ENCODE data around the gene TMEM250. TPM values are rescaled to one million over a fixed set of nuclear protein-coding genes. Genes with fewer than 3 reads are reported as not detected.

Gene TMEM250
- total and polyA plus RNA-seq, 2 of the 4 experiments (the other 2 are of a cell fraction): 14.0 to 17.5 TPM

DNA sequence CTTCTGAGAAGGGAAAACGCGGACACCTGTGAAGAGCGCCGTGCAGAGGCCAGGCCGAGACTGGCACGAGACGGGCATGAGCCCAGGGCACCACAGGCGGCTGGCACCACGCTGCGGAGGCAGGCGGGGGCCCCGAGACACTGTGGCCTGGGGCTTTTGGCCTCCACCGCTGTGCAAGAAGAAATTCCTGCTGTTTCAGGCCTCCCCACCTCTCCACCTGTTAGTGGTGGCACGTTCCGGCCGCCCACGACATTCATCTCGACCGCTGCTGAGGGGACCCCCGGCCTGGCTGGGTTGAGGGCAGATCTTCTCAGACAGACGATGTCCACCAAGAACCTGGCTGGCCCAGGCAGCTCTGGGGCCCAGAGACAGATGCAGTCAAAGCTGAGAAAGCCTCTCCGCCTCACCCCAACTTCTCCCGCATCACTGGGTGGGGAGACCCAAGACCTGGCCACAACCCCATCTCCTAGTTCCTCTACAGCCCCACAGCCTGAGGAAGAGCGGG is 35.1 kb downstream of the TMEM250 start:
- Histone ChIP-seq H3K18ac (ENCODE audit: low read depth, low read length) (no peak overlapping the region), H3K4me3 (ENCODE audit: insufficient read depth, low read depth, low read length) (no peak overlapping the region), H3K79me1 (ENCODE audit: low read depth in 1 of 2, low read length in 2 of 2) (peaks cover 10 to 82% of the 10 kb centered on the region in 2 experiments; a peak in 3 of 4 replicates), H4K8ac (ENCODE audit: low read depth in 2 of 2, low read length in 2 of 2) (no peak overlapping the region), H3K4me2 (ENCODE audit: low read depth, low read length) (no peak overlapping the region), H3K4ac (ENCODE audit: low read depth, low read length) (no peak overlapping the region), H2AK9ac (replicated peaks; ENCODE audit: low read depth, low read length, poor library complexity) (no peak overlapping the region), H4K20me1 (ENCODE audit: insufficient read depth, low read length) (peaks cover 92% of the 10 kb centered on the region), H2AK5ac (ENCODE audit: low read depth, low read length) (no peak overlapping the region), H4K91ac (ENCODE audit: insufficient read depth, low read depth, low read length) (no peak overlapping the region), H3K4me1 (ENCODE audit: control insufficient read depth, insufficient read depth, low read length) (peaks cover 7% of the 10 kb centered on the region; the same call in 1 of the 2 replicates), H2BK15ac (ENCODE audit: low read depth, low read length) (no peak overlapping the region), H3K36me3 (ENCODE audit: control insufficient read depth, insufficient read depth, low read length) (peaks cover 4% of the 10 kb centered on the region; the same call in 1 of the 2 replicates), H2BK5ac (ENCODE audit: low read depth, low read length, poor library complexity, severe bottlenecking) (no peak overlapping the region), H2BK20ac (ENCODE audit: low read depth, low read length) (no peak overlapping the region), H4K5ac (ENCODE audit: low read depth, low read length) (no peak overlapping the region), H3K27ac (ENCODE audit: insufficient read depth, low read length) (no peak overlapping the region), H2BK120ac (ENCODE audit: low read depth, low read length) (no peak overlapping the region), H3K9me1 (ENCODE audit: insufficient read depth, low read length) (no peaks in the 10 kb centered on the region), H3K27me3 (ENCODE audit: control insufficient read depth, insufficient read depth, low read length) (no peaks in the 10 kb centered on the region), H3K23ac (ENCODE audit: low read depth, low read length) (no peak overlapping the region), H3K56ac (ENCODE audit: extremely low read depth, insufficient read depth, low read length) (no peak overlapping the region), H2AFZ (replicated peaks; ENCODE audit: low read length, poor library complexity) (no peak overlapping the region), H3K9ac (ENCODE audit: low read depth, low read length) (no peak overlapping the region), H3K14ac (replicated peaks; ENCODE audit: low read depth, low read length) (no peak overlapping the region), H3K9me3 (ENCODE audit: control insufficient read depth, insufficient read depth, low read length) (no peaks in the 10 kb centered on the region)
- BruUV-seq (replicated peaks): no TSS peak
- intact Hi-C loops (cut with micrococcal nuclease): no loop called here
- WGBS, 2 experiments (ENCODE audit: extremely low coverage in 2 of 2, insufficient read length in 1 of 2): 100% methylated on average over 6 of the region's 24 CpGs; no CpG with 5 or more reads in 1 of the 2 experiments
- POLR2A ChIA-PET (ENCODE audit: unreplicated experiment): no interaction called here
- dilution Hi-C loops (cut with HindIII; ENCODE audit: low sequenced_read_pairs, unreplicated experiment): no loop called here
- DNase-seq (no peak), ATAC-seq (ENCODE audit: low read depth) (no peak)
- in situ Hi-C loops (cut with MboI; ENCODE audit: low sequenced_read_pairs): no loop called here
- CTCF ChIA-PET: interaction anchor here (0.7 kb wide), 1 partner anchor 94 kb away, joined by 3 read pairs; no protein-coding TSS in a partner anchor
- TF ChIP-seq NFE2L2 (IDR thresholded peaks at IDR 0.05; ENCODE audit: low read depth, low read length): no peak
- no peak for TF ChIP-seq RAD21 (IDR thresholded peaks at IDR 0.05; ENCODE audit: low read length)
- TF ChIP-seq CHD1 (IDR thresholded peaks at IDR 0.05; ENCODE audit: low read depth, low read length): no peak
- no peak for TF ChIP-seq ELK1 (IDR thresholded peaks at IDR 0.05; ENCODE audit: borderline replicate concordance, low read depth, low read length)
- TF ChIP-seq, protein P1, sequence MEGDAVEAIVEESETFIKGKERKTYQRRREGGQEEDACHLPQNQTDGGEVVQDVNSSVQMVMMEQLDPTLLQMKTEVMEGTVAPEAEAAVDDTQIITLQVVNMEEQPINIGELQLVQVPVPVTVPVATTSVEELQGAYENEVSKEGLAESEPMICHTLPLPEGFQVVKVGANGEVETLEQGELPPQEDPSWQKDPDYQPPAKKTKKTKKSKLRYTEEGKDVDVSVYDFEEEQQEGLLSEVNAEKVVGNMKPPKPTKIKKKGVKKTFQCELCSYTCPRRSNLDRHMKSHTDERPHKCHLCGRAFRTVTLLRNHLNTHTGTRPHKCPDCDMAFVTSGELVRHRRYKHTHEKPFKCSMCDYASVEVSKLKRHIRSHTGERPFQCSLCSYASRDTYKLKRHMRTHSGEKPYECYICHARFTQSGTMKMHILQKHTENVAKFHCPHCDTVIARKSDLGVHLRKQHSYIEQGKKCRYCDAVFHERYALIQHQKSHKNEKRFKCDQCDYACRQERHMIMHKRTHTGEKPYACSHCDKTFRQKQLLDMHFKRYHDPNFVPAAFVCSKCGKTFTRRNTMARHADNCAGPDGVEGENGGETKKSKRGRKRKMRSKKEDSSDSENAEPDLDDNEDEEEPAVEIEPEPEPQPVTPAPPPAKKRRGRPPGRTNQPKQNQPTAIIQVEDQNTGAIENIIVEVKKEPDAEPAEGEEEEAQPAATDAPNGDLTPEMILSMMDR (conservative IDR thresholded peaks at IDR 0.05; ENCODE audit: low read depth, low read length): no peak
- TF ChIP-seq, protein P2, sequence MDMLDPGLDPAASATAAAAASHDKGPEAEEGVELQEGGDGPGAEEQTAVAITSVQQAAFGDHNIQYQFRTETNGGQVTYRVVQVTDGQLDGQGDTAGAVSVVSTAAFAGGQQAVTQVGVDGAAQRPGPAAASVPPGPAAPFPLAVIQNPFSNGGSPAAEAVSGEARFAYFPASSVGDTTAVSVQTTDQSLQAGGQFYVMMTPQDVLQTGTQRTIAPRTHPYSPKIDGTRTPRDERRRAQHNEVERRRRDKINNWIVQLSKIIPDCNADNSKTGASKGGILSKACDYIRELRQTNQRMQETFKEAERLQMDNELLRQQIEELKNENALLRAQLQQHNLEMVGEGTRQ (IDR thresholded peaks at IDR 0.05; ENCODE audit: low read depth, low read length): no peak
- TF ChIP-seq RCOR1 (IDR thresholded peaks at IDR 0.05; ENCODE audit: insufficient replicate concordance, low read length): no peak
- no peak for TF ChIP-seq RFX5 (IDR thresholded peaks at IDR 0.05; ENCODE audit: low read depth, low read length)
- TF ChIP-seq MAFK (IDR thresholded peaks at IDR 0.05; ENCODE audit: low read depth, low read length): no peak
- TF ChIP-seq CEBPB (IDR thresholded peaks at IDR 0.05; ENCODE audit: low read depth, low read length): no peak
- TF ChIP-seq FOS (IDR thresholded peaks at IDR 0.05; ENCODE audit: low read depth, low read length): no peak
- TF ChIP-seq BHLHE40 (IDR thresholded peaks at IDR 0.05; ENCODE audit: low read depth, low read length): no peak
- TF ChIP-seq MXI1 (IDR thresholded peaks at IDR 0.05; ENCODE audit: borderline replicate concordance, low read depth, low read length): no peak
- TF ChIP-seq MAZ (IDR thresholded peaks at IDR 0.05; ENCODE audit: borderline replicate concordance, low read depth, low read length): no peak
- no peak for TF ChIP-seq SMC3 (IDR thresholded peaks at IDR 0.05; ENCODE audit: low read depth, low read length)
- TF ChIP-seq POLR2A (IDR thresholded peaks at IDR 0.05; ENCODE audit: low read depth, low read length): no peak

Measured in IMR-90 (cell line).